Stimulated activated CD4-positive, alpha-beta T cell treated with anti-CD3 and anti-CD28 coated beads, Interleukin-15, amount 100 ng/mL, for 1 hour (primary cell): Measurements from ENCODE around the gene CDC37.
"Not testable (repeated sequence)": the region's sequence is repeated elsewhere in the genome, so short reads cannot be mapped to it uniquely, and the experiment has no call there.

Experiments
- DNase-seq, 2 donors: peaks; one replicate each; pipeline ENCODE4 v3.0.0-alpha.2; 2020; ENCODE audit warnings: low read depth in 1 of 2, low spot score in 1 of 2

The CDC37 gene

DNA sequence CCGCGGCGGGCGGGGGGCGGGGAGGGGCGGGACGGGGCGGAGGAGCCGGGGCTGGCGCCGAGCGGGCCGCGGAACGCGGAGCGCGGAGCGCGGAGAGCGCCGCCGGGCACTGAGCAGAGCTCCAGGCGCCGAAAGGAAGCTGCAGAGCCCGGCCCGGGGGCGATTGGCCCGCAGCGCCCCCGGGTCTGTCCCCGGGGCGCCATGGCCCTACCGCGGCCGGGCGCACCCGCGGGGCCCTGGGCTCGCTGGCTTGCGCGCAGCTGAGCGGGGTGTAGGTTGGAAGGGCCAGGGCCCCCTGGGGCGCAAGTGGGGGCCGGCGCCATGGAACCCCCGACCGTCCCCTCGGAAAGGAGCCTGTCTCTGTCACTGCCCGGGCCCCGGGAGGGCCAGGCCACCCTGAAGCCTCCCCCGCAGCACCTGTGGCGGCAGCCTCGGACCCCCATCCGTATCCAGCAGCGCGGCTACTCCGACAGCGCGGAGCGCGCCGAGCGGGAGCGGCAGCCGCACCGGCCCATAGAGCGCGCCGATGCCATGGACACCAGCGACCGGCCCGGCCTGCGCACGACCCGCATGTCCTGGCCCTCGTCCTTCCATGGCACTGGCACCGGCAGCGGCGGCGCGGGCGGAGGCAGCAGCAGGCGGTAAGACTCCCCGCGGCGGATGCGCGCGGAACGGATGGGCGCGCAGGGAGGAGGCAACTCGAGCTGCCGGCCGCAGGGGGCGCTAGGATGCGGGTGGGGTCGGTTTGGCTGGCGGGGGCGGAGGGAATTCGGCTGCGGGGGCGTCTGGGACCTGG, 17.3 kb upstream of the CDC37 start, which contains the start of gene PDE4A:
Gene PDE4A, plus strand, starts transcription at position 95 of the 796 bp plus-strand sequence. Its CDS starts 227 bp downstream, at position 322.
- peak in 1 of 2 donors; percentile 37 for DNase-seq

DNA sequence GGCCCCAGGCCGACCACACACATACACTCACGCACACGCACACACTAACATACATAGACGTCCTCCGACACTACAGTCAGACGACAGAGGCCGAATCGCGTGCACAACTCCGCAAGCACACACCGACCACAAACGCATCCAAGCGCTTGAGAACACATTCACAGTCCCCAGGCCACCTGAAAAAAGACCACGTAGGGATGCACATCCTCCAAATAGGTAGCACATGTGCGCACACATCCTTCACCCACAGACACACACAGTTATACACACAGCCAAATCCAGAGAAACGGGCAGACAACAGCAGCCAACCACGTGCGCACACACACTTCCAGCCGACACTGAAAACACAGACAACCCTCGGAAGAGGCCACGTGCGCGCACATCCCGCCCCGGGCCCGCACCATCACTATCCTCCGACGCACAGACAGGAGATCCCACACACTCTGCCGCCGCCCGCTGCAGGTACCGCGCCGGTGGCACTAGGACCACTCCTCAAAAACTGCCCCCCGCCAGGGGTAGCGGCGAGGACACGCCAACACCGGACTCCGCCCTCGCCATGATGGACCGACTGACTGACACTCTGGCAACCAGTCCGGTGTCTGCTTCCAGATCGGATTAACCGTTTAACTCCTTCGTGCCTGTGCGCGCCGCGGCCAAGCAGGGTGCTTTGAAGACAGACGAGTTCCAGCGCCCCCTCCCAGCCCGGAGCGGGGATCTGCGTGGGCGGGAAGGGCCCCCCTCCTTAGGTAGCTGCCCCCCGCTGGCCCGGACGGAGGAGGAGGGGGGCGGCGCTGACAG, 16.5 kb upstream of the CDC37 start:
- DNase-seq: no peak

DNA sequence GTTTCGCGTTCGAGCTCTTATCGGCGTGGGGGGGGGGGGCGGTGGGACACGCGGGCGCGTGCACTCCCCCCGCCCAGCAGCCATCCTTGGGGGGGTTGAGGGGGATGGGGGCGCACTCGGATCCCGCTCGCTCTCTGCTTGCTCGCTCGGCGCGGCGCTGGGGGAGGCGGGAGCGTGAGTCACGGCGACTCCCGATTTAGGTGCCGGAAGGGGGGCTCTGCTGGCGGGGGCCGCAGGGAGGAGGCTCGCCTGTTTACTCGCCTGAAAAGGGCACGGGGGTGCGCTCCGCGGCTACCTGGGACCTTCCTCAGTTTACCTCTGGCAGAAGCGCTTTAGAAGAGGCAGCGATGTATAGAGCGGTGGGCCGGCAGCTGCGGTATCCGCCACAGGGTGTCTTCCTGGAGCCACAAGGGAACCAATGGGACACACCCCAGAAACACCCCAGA, 15.9 kb upstream of the CDC37 start:
- no peak for DNase-seq

DNA sequence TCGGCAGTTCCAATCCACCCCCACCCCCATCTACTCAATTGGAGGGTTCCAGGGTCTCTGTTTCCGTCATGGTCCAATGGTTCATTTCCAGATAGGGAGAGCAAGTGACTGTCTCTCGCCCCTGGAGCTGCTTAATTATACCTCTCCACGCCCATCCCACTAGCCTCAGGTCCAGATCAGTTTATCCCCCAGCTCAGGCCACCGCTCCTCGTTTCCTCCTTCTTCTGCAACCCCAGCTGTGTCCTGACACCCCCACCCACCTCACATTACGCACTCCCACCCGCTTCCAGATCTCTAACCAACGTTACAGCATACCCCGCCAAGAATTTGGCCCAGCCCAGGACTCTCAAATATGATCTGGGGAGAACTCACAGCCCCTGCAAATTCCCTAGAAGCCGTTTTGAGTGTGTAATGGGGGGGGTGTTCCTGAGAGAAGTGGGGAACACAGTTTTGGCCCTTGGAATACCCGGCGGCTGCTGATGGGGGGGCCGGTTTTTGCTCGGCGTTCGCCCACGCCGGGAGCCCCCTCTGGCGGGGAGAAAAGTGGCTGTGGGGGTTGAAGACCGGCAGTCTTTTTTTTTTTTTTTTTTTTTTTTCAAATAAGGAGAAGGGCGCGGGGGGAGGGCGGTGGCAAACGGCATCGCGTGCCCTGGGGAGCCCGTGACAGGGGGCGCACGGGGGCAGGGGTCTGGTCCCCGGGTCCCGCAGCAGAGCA, 15.3 kb upstream of the CDC37 start:
- DNase-seq: no peak

DNA sequence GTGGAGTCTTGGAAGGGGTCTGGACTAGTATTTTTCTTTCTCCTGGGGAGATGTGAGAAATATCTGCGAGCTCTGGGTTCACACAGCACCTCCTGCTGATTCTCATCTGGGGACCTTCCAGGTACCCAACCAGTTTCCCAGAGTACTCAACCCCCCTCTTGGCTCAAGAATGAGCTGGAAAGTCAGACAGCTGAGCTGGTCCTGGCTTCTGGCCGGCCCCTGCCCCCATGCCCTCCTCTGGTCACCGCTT, 14.8 kb upstream of the CDC37 start:
- no peak for DNase-seq

DNA sequence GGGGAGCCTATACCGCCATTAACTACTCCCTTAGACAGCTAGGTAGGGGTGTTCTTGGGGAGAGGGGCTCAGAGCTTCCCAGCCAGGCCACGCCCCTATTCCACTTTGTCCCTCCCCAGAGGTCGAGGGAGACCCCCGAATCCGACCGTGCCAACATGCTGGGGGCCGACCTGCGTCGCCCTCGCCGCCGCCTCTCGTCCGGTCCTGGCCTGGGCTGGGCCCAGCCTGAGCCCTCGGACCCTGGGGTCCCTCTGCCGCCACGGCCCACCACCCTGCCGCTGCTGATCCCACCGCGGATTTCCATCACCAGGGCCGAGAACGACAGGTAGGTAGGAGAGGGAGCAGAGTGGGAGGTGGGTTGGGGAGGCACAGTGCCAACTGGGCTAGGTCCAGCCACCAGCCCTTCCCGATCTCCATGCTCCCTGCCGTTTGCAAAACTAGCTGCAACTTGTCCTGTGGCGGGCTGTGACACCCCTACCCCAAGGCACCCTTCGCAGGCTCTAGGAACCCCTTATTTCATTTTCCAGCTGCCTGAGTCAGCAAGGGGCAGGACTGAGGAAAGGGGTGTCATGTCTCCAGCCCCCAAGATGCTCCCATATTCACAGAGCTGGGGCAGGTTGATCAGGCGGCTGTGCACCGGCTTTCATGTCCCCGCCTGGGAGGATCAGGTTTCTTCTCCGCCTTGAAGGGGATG, 14.3 kb upstream of the CDC37 start:
- no peak for DNase-seq

DNA sequence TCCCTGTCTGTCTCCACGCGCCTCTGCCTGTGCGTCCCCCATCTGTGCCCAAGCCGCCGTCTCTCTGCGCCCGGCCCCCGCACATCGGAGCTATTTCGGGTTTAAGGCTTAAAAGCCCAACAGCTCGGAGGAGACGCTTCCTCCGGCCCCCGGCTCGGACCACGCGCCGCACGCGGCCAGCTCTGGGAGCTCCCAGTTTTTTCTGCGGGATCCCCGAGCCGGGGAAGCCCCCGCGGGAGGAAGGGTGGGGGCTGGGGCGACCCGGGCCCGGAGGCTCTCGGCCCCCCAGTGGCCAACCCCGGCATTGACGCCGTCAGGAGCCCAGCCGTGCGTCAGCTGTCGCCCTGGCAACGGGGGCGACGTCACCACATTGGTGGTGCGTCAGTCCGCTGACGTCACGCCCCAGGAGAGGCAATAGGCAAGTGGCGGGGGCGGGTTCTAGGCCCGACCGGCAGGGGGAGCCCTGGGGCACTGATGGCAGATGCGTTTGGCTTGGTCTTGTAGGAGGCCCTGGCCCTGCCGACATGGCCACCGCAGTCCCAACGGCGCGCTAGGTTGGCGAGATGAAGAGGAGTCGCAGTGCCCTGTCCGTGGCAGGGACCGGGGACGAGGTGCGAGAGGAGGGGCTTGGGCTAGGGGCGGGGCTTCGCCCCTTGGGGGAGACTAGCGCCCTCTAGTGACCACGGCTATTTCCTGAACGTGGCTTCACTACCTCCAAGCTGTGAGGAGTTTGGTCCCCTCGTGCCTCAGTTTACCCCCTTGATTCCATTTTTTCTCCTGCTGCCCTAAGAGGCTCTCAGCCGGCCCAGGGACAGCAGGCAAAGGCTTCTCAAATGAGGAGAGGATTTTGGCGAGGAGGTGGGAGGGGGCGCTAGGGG, 13.3 kb upstream of the CDC37 start:
- peak; percentile 83 to 88 for DNase-seq

DNA sequence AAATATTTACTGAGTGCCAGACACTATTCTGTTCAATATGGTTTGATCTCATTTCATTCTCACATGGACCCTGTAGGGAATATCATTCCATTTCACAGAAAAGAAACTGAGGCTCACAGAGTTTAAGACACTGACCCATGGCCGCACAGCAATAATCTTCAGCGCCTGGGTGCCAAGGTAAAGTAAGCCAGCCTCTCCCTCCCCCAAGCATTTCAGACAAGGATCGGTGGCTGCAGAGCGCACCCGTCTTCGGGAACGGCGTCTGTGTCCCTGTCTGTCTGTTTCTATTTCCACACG, 12.7 kb upstream of the CDC37 start:
- DNase-seq: no peak

DNA sequence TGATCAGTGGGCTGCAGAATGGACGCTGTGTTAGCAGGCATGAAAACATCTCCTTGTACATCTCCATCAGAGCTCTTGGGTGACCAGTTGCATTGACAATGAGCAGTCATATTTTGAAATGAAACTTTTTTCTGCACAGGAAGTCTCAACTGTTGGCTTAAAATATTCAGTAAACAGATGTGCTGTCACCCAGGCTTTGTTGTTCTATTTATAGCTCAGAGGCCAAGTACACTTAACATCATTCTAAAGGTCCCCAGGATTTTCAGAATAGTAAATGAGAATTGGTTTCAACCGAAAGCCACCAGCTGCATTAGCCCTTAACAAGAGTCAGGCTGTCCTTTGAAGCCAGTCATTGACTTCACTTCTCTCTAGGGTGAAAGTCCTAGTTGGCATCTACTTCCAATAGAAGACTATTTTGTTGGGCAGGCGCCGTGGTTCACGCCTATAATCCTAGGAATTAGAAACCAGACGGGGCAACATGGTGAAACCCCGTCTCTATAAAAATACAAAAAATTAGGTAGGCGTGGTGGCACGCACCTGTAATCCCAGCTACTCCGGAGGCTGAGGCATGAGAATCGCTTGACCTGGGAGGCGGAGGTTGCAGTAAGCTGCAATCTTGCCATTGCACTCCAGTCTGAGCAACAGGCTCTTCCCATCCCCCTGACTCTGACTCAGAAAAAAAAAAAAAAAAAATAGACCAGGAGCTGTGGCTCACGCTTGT, 9.1 kb upstream of the CDC37 start:
- DNase-seq: no peak

DNA sequence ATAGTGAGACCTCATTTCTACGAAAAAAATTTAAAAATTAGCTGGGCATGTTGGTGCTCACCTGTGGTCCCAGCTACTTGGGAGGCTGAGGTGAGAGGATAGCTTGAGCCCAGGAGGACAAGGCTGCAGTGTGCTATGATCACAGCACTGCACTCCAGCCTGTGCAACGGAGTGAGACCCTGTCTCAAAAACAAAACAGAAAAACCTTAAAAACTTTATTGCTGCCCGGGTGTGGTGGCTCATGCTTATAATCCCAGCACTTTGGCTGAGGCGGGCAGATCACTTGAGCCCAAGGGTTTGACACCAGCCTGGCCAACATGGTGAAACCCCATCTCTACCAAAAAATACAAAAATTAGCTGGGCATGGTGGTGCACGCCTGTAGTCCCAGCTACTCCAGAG, 7.9 kb upstream of the CDC37 start:
- not testable (repeated sequence) for DNase-seq

DNA sequence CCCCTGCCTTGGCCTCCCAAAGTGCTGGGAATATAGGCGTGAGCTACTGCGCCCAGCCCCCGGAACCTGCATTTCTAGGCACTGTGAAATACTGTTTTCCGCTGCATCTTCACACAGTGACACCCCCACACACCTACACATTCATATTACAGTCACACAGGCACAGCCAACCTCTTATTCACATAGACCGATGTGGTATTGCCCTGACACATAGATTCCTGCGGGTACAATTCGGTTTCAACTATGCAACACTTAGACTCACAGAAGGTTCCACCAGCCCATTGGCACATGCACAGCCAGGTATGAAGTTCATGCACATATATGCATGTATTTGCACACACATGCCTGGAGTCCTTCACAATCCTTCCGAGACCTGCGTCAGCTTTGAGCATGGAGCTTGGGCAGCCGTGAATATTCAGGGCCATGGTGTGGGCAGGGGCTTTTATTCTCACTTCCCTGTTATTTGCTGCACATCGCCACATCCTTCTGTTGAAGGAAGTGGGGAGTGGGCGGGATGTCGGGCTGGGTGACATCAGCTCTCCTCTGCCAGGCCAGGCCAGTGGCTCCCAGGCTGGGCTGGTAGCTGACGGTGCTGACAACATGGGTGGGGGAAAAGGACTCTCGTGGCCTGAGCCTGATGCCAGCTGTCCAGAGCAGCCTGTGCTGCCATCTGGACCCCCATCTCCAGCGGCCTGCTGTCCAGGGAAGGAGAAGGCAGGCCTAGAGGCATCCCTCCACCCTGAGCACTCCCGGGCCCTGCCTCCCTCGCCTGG, 5.4 kb upstream of the CDC37 start:
- no peak for DNase-seq

DNA sequence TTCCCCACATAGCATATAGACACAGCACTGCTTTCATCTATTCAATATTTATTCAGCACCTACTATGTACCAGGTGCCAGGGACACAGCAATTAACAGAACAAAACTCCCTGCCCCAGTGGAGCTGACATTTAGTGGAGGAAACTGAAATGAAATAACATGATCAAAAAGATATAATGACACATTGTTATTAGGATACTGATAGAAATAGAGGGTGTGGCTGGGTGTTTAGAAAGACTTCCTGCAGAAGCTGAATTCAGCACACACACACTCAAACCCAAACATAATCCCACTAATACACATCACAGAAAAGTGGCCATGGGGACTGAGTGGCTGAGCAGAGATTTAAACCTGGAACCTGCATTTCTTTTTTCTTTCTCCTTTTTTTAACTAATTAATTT, 3.8 kb upstream of the CDC37 start:
- no peak for DNase-seq

DNA sequence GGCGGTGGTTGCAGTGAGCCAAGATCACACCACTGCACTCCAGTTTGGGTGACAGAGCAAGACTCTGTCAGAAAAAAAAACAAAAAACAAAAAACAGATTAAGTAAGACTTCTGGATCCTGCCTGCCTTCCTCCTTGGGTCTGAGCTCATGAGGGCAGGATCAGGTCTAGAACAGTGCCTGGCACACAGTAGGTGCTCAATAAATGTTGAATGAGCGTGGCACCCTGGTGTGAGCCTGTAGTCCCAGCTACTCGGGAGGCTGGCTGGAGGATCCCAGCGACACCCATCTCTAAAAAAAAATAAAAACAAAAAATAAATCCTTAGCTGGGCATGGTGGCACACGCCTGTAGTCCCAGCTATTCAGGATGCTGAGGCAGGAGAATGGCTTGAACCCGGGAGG, 2.8 kb upstream of the CDC37 start:
- DNase-seq: no peak

DNA sequence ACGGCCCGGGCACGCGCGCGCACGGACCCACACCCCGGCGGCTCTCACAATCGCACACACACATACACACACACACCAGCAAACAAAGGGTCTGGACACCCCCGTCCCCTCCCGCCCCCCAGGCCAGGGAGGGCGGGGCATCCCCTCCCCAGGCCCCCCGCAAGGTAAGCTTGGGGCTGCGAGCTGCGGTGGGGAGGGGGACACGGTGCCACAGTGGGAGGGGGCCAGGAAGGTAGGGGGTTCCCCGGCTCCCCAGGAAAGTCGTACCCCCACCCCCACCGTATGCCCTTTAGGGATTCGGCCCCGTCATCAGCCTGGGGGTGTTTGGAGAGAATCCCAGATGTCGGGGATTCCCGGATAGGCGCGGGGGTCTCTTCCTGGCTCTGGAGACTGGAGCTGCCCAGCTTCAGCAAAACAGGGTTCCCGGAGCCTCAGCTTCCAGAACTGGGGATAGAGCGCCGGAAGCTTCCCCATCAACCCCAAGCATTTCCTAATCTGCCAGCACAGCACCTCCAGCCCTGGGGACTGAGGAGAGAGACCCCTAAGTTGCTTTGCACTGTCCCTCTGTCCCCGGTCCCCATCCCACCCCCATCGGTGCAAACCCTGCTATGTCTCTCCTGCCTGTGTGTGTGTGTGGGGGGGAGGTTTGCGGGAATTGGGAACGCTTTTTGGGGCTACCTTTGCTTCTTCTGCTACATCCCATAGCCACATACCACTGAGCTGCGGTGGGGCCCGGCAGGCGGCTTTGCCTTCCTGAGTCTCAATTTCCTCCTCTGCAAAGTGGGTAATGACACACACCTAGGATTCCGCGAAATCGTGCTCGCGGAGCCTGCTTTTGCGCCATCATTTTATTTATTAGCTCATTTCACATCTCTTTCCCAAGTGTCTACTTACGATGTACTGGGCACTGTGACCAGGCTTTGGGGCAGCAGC, 1.8 kb upstream of the CDC37 start:
- DNase-seq: no peak

DNA sequence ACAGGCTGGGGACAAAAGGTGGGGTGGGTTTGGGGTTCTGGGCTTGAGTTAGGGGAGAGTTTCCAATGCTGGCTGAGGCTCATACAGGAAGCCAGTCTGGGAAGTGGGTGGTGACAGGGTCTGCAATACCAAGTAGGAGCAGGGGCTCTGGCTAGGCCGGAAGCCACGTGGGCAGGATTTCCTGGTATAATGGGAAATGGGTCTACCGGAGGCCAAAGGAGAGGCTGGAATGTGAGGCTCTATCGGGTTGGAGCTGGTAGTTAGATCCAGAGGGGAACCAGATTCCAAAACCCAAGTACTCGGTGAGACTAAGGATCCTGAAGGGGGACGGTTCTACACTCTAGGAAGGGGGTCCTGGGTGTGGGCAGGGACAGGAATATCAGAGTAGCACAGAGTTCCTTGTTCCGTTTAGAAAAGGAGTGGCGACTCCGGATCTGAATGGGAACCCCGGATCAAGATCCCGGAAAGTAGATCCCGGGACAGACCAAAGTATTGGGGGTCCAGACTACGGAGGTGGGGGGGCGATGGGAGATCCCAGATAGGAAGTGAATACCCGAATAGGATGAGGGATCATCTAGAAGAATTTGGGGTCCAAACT, 802 bp downstream of the CDC37 start:
- DNase-seq: no peak

DNA sequence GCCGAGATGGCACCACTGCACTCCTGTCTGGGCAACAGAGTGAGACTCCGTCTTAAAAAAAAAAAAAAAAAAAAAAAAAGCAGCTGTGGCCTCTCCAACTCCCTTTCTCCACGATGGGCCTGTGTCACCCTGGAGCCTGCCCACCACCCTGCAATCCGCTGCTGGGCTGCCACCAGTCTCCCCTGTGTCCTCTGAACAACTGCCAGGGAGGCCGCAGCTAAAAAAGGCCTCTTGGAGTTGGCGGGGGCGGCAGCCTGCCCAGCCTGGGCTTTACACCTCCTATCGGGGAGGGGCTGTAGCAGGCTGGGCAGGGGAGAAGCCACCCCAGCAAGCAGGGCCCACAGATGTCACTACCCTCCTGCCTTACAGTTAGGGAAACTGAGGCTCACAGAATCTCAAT, 3.5 kb downstream of the CDC37 start:
- no peak for DNase-seq

DNA sequence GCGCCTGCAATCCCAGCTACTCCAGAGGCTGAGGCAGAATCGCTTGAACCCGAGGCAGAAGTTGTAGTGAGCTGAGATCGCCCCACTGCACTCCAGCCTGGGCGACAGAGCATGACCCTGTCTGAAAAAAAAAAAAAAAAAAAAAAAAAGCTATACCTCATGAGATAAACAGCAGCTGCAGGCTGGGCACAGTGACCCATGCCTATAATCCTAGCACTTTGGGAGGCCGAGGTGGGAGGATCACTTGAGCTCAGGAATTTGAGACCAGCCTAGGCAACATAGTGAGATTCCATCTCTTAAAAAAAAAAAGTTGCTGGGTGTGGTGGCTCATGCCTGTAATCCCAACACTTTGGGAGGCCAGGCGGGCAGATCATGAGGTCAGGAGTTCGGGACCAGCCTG, 4.0 kb downstream of the CDC37 start:
- DNase-seq: not testable (repeated sequence)

DNA sequence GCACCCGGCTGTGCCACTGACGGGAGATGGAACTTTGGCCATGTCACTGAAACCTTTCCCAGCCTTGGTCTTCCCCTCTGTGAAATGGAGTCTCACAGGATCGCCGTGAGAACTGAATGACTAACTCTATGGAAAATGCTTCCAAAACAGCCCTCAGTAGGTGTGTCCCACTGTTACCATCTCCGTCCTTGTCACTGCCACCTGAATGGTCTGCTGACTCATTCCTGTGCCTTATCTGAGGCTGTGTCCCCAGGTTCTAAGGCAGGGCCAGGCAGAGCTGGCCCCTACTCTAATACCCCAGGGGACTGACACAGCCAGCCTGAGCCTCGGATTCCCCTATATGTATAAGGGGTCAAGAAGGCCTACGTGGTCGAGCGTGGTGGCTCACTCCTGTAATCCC, 4.5 kb downstream of the CDC37 start:
- no peak for DNase-seq
